T-helper 1 cell treated with Interleukin-12 subunit alpha and Interleukin-12 subunit beta and Interleukin-4 antibody, amounts not matched to agents 30 μg/mL and 1 μg/mL, for 36 hours (primary cell): ENCODE measurements around the gene MPPE1.

ENCODE experiments used
- H3K27ac Mint-ChIP-seq: one replicate; pipeline ENCODE4 v1.8.0; 2021; ENCODE audit warnings: mild to moderate bottlenecking, mixed read lengths
- H3K27me3 Mint-ChIP-seq: one replicate; pipeline ENCODE4 v1.8.0; 2021; ENCODE audit warnings: low read depth, mixed read lengths
- H3K36me3 Mint-ChIP-seq: one replicate; pipeline ENCODE4 v1.8.0; 2021; ENCODE audit warnings: low read depth, mixed read lengths
- H3K4me1 Mint-ChIP-seq: one replicate; pipeline ENCODE4 v1.8.0; 2021; ENCODE audit warnings: low read depth, mixed read lengths
- H3K4me3 Mint-ChIP-seq: one replicate; pipeline ENCODE4 v1.8.0; 2021; ENCODE audit warnings: mild to moderate bottlenecking, moderate library complexity, mixed read lengths
- H3K9me3 Mint-ChIP-seq: one replicate; pipeline ENCODE4 v1.8.0; 2021; ENCODE audit warnings: mixed read lengths

The MPPE1 gene

GRCh38 chr18:11842562-11842961 lies 65.6 kb downstream of the MPPE1 start:
- H3K9me3 Mint-ChIP-seq: no peaks in the 10 kb centered on the region
- peaks cover 5% of the 10 kb centered on the region for H3K27me3 Mint-ChIP-seq
- no peak overlapping the region for H3K27ac Mint-ChIP-seq
- H3K4me1 Mint-ChIP-seq: no peaks in the 10 kb centered on the region
- no peak overlapping the region for H3K4me3 Mint-ChIP-seq
- no peaks in the 10 kb centered on the region for H3K36me3 Mint-ChIP-seq

GRCh38 chr18:11840493-11840892 lies 67.6 kb downstream of the MPPE1 start:
- H3K36me3 Mint-ChIP-seq: no peaks in the 10 kb centered on the region
- no peaks in the 10 kb centered on the region for H3K4me1 Mint-ChIP-seq
- H3K27ac Mint-ChIP-seq: no peak overlapping the region
- H3K4me3 Mint-ChIP-seq: no peak overlapping the region
- H3K27me3 Mint-ChIP-seq: peaks cover 5% of the 10 kb centered on the region
- H3K9me3 Mint-ChIP-seq: no peaks in the 10 kb centered on the region

GRCh38 chr18:11839556-11839955 lies 68.6 kb downstream of the MPPE1 start:
- no peaks in the 10 kb centered on the region for H3K4me1 Mint-ChIP-seq
- no peaks in the 10 kb centered on the region for H3K9me3 Mint-ChIP-seq
- no peak overlapping the region for H3K27ac Mint-ChIP-seq
- H3K36me3 Mint-ChIP-seq: no peaks in the 10 kb centered on the region
- H3K27me3 Mint-ChIP-seq: no peaks in the 10 kb centered on the region
- no peak overlapping the region for H3K4me3 Mint-ChIP-seq

GRCh38 chr18:11834772-11835171 lies 73.3 kb downstream of the MPPE1 start:
- no peak overlapping the region for H3K27ac Mint-ChIP-seq

More at GRCh38 chr18:11834772-11835171, 73.3 kb downstream of the MPPE1 start:
- no peaks in the 10 kb centered on the region for H3K27me3 Mint-ChIP-seq
- H3K4me3 Mint-ChIP-seq: no peak overlapping the region
- no peaks in the 10 kb centered on the region for H3K4me1 Mint-ChIP-seq
- H3K9me3 Mint-ChIP-seq: no peaks in the 10 kb centered on the region
- no peaks in the 10 kb centered on the region for H3K36me3 Mint-ChIP-seq
